Measurements from ENCODE around the gene CPAMD8. TPM values are rescaled to one million over a fixed set of nuclear protein-coding genes. Genes with fewer than 3 reads are reported as not detected.
"Not testable (repeated sequence)": the region's sequence is repeated elsewhere in the genome, so short reads cannot be mapped to it uniquely, and the experiment has no call there.

Gene CPAMD8
- total and polyA plus RNA-seq, 11 donors: 5.2 to 49.5 (median 16.9) TPM

- DNase-seq (no peak), ATAC-seq (no peak)
- H3K27ac ChIP-seq: no peak overlapping the region
- peaks cover 0 to 9% (median 0%) of the 10 kb centered on the region in 12 donors for H3K4me1 ChIP-seq
- H3K9me3 ChIP-seq: peaks cover 0 to 15% (median 2%) of the 10 kb centered on the region in 12 donors
- 66 to 91% (median 81%) methylated on average over 4 of the region's 4 CpGs for WGBS, 4 donors
- intact Hi-C loops (cut with DNase I): no loop called here
- H3K4me3 ChIP-seq: no peak overlapping the region
- peaks cover 0 to 2% (median 0%) of the 10 kb centered on the region in 9 donors for H3K36me3 ChIP-seq
- no peak for TF ChIP-seq POLR2A (IDR thresholded peaks at IDR 0.05)
- TF ChIP-seq, protein P1, sequence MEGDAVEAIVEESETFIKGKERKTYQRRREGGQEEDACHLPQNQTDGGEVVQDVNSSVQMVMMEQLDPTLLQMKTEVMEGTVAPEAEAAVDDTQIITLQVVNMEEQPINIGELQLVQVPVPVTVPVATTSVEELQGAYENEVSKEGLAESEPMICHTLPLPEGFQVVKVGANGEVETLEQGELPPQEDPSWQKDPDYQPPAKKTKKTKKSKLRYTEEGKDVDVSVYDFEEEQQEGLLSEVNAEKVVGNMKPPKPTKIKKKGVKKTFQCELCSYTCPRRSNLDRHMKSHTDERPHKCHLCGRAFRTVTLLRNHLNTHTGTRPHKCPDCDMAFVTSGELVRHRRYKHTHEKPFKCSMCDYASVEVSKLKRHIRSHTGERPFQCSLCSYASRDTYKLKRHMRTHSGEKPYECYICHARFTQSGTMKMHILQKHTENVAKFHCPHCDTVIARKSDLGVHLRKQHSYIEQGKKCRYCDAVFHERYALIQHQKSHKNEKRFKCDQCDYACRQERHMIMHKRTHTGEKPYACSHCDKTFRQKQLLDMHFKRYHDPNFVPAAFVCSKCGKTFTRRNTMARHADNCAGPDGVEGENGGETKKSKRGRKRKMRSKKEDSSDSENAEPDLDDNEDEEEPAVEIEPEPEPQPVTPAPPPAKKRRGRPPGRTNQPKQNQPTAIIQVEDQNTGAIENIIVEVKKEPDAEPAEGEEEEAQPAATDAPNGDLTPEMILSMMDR (IDR thresholded peaks at IDR 0.05): no peak
- H3K27me3 ChIP-seq: peaks cover 0 to 3% (median 0%) of the 10 kb centered on the region in 9 donors
These were observed 37.9 kb downstream of the CPAMD8 start for GRCh38 chr19:16988661-16989060.

- H3K27ac ChIP-seq: peak overlapping the region in 2 of 12 donors; percentile 64 to 73
- ATAC-seq: no peak
- peaks cover 0 to 12% (median 0%) of the 10 kb centered on the region in 12 donors for H3K9me3 ChIP-seq
- intact Hi-C loops (cut with DNase I): no loop called here
- peaks cover 0 to 3% (median 0%) of the 10 kb centered on the region in 9 donors for H3K27me3 ChIP-seq
- H3K4me1 ChIP-seq: peaks cover 0 to 9% (median 0%) of the 10 kb centered on the region in 12 donors
- H3K4me3 ChIP-seq: no peak overlapping the region
- TF ChIP-seq, protein P1 (IDR thresholded peaks at IDR 0.05): no peak
- TF ChIP-seq POLR2A (IDR thresholded peaks at IDR 0.05): no peak
- 93 to 98% (median 95%) methylated on average over 2 of the region's 2 CpGs for WGBS, 4 donors
- H3K36me3 ChIP-seq: peaks cover 0 to 2% (median 0%) of the 10 kb centered on the region in 9 donors
- DNase-seq: no peak
These were observed 41.2 kb downstream of the CPAMD8 start for GRCh38 chr19:16985403-16985802.

DNA sequence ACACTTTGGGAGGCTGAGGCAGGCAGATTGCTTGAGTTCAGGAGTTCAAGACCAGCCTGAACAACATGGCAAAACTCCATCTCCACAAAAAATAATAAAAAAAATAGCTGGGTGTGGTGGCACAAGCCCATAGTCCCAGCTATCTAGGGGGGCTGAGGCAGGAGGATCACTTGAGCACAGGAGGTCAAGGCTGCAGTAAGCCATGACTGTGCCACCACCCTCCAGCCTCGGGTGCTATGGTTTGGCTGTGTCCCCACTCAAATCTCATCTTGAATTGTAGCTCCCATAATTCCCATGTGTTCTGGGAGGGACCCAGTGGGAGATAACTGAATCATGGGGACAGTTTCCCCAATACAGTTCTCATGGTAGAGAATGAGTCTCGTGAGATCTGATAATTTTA lies 44.0 kb downstream of the CPAMD8 start:
- H3K36me3 ChIP-seq; H3K27ac ChIP-seq; ATAC-seq; H3K27me3 ChIP-seq; intact Hi-C loops (cut with DNase I); H3K4me1 ChIP-seq; DNase-seq; H3K4me3 ChIP-seq: not testable (repeated sequence)
- WGBS, 4 donors: 85 to 89% (median 87%) methylated on average over 1 to 2 of the region's 2 CpGs
- H3K9me3 ChIP-seq: peaks cover 0 to 12% (median 0%) of the 10 kb centered on the region in 12 donors

DNA sequence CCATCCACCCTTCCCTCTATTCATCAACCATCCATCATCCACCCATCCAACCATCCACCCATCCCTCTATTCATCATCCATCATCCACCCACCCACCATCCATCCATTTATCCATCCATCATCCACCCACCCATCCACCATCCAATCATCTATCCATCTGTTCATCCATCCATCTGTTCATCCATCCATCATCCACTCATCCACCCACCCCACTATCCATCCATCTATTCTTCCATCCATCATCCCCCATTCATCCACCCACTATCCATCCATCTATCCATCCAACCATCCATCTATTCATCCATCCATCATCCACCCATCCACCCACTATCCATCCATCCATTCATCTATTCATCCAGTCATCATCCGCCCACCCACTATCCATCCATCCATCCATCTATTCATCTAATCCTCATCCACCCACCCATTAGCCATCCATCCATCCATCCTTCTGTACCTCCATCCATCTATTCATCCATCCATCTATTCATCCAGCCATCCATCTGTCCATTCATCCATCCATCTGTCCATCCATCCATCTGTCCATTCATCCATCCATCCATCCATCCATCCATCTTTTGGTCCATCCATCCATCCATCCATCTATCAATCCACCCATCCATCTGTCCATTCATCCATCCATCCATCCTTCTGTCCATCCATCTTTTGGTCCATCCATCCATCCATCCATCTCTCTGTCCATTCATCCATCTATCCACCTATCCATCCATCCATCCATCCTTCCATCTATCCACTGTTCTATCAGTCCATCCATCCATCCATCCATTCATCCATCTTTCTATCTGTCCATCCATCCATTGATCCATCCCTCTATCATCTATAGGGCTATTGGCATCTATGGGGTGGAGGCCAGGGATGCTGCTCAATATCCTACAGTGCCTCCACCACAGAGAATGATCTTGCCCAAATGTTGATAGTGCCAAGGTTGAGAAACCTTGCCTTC lies 47.5 kb downstream of the CPAMD8 start:
- H3K36me3 ChIP-seq: no peaks in the 10 kb centered on the region
- intact Hi-C loops (cut with DNase I): no loop called here
- no peaks in the 10 kb centered on the region for H3K4me1 ChIP-seq
- no peak for TF ChIP-seq POLR2A (IDR thresholded peaks at IDR 0.05)
- TF ChIP-seq, protein P1 (IDR thresholded peaks at IDR 0.05): no peak
- 97 to 100% (median 99%) methylated on average over 1 of the region's 1 CpG for WGBS, 4 donors
- no peaks in the 10 kb centered on the region for H3K27me3 ChIP-seq
- ATAC-seq: no peak
- no peak overlapping the region for H3K27ac ChIP-seq
- no peak overlapping the region for H3K4me3 ChIP-seq
- no peak for DNase-seq
- H3K9me3 ChIP-seq: peaks cover 0 to 5% (median 0%) of the 10 kb centered on the region in 12 donors

Data from heart left ventricle (tissue), 16 donors.